HFFc6 (cell line): ENCODE results near the gene TREX2. TPM values are rescaled to one million over a fixed set of nuclear protein-coding genes. Genes with fewer than 3 reads are reported as not detected.

ENCODE experiments used
- DNase-seq: peaks from one replicate; pipeline ENCODE4 v3.0.0-alpha.2; 2018
- H3K27ac Mint-ChIP-seq: 2 replicates; pipeline ENCODE4 v1.8.0; 2020; ENCODE audit warnings: mild to moderate bottlenecking, mixed read lengths
- H3K27me3 Mint-ChIP-seq: 2 replicates; pipeline ENCODE4 v1.8.0; 2021; ENCODE audit warnings: mild to moderate bottlenecking, moderate library complexity, mixed read lengths; ENCODE audit not compliant: insufficient read depth
- H3K36me3 Mint-ChIP-seq: 2 replicates; pipeline ENCODE4 v1.8.0; 2021; ENCODE audit warnings: low read depth, mixed read lengths
- H3K4me1 Mint-ChIP-seq: 2 replicates; pipeline ENCODE4 v1.8.0; 2020; ENCODE audit warnings: low read depth, mixed read lengths
- H3K4me3 Mint-ChIP-seq: 2 replicates; pipeline ENCODE4 v1.8.0; 2020; ENCODE audit warnings: mild to moderate bottlenecking, moderate library complexity, mixed read lengths
- H3K9me3 Mint-ChIP-seq: 2 replicates; pipeline ENCODE4 v1.8.0; 2020; ENCODE audit warnings: mild to moderate bottlenecking, mixed read lengths
- total RNA-seq, 6 experiments: library from RNA; stranded (reverse); fragmentation: NEBNext Ultra II Directional; extraction: Animal tissue kit (Norgen Biotek cat#: 25700); gene quantifications; 2 replicates in 1 of 6; 3 replicates in 5 of 6; pipeline ENCODE4 v1.2.3, GENCODE V29; 2021
- TF ChIP-seq, protein P1 (sequence below): fragments of 200-600 bp; sonication (generic); IDR thresholded peaks from 2 replicates; pipeline ENCODE4 v1.5.0; 2021; ENCODE audit warnings: antibody characterized with exemption, mild to moderate bottlenecking

TREX2 gene
- total RNA-seq, 6 experiments from 2014 or later, result 0.33 to 0.99 (median 0.69) TPM

DNA sequence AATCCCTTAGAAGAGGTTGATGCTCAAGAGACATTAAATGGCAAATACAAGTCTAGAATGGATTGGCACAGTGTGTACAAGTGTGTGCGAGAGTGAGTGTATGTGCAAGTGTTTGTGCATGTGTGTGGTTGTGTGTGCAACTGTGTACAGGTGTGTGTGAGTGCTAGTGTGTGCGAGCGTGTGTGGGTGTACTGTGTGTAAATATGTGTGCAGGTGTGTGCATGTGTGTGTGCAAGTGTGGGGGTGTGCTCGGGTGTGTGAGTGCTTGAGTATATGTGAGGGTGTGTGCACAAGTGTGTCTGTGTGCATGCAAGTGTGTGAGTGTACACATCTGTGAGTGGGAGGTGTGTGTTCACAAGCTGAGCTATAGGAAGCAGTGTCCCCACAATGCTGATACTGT, 5.9 kb downstream of the TREX2 start:
- Mint-ChIP-seq H3K4me1 (no peaks in the 10 kb centered on the region), H3K4me3 (no peak overlapping the region), H3K9me3 (no peaks in the 10 kb centered on the region), H3K27me3 (peaks cover 5% of the 10 kb centered on the region), H3K36me3 (no peaks in the 10 kb centered on the region), H3K27ac (no peak overlapping the region)
- DNase-seq, result no peak
- TF ChIP-seq, protein P1, sequence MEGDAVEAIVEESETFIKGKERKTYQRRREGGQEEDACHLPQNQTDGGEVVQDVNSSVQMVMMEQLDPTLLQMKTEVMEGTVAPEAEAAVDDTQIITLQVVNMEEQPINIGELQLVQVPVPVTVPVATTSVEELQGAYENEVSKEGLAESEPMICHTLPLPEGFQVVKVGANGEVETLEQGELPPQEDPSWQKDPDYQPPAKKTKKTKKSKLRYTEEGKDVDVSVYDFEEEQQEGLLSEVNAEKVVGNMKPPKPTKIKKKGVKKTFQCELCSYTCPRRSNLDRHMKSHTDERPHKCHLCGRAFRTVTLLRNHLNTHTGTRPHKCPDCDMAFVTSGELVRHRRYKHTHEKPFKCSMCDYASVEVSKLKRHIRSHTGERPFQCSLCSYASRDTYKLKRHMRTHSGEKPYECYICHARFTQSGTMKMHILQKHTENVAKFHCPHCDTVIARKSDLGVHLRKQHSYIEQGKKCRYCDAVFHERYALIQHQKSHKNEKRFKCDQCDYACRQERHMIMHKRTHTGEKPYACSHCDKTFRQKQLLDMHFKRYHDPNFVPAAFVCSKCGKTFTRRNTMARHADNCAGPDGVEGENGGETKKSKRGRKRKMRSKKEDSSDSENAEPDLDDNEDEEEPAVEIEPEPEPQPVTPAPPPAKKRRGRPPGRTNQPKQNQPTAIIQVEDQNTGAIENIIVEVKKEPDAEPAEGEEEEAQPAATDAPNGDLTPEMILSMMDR, result no peak

DNA sequence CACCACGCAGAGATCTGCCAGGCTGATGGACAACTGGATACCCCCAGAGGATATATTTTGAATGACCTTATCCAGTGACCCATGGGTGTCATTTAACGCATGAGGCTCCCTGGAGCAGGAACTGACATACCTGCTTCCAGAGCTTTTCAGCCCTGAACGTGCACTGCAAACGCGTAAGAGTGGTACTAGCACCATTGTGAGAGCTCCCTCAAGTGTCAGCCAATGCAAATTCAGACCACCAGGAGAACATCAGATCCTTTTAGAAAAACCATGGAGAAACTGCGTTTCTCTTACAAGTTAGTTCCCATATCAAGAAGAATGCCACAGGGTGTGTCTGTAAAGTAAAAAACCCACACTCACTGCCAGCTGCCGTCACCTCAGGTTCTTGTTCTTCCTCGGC, 7.3 kb downstream of the TREX2 start:
- Mint-ChIP-seq H3K36me3 (no peaks in the 10 kb centered on the region), H3K4me1 (no peaks in the 10 kb centered on the region), H3K27ac (no peak overlapping the region), H3K4me3 (no peak overlapping the region), H3K9me3 (no peaks in the 10 kb centered on the region), H3K27me3 (peaks cover 8% of the 10 kb centered on the region)
- TF ChIP-seq, protein P1, result peak; percentile 46
- no peak for DNase-seq

DNA sequence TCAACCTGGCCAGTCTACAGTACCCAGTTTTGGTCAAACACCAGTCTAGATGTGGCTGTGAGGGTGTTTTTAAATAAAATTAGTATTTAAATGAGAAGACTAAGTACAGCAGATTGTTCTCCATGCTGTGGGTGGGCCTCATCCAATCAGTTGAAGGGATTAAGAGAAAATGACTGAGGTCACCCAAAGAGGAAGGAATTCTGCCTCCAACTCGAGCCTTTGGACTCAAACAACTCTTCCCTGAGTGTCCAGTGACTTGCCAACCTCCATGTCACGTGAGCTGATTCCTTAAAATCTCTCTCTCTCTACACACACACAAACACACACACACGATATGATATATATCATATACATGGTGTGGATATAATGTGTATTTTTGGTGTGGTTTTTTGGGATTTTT, 10.0 kb downstream of the TREX2 start:
- TF ChIP-seq, protein P1, result no peak
- Mint-ChIP-seq H3K9me3 (no peaks in the 10 kb centered on the region), H3K4me1 (no peaks in the 10 kb centered on the region), H3K36me3 (no peaks in the 10 kb centered on the region), H3K27me3 (peaks cover 11% of the 10 kb centered on the region), H3K4me3 (no peak overlapping the region), H3K27ac (no peak overlapping the region)
- DNase-seq, result no peak

DNA sequence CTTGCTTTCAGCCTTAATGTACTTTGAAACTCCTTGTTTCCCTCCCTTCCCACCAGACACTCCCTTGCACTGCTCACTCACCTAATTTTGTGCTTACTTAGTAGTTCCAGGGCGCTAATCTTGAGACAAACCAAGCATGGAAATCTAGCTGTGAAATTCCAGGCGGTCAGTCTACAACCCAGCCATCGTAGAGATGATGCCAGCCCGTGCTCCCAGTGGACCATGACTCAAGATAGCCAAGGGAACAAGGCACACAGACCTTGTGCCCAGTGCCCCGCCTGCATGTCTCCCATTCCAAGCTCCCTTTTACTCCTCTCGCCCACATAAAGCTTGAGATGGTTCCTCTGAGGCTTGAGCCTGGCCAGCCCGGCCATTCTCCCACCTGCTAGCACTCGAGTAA, 11.1 kb downstream of the TREX2 start:
- H3K27me3 Mint-ChIP-seq, result peaks cover 9% of the 10 kb centered on the region
- H3K9me3 Mint-ChIP-seq, result no peaks in the 10 kb centered on the region
- H3K4me3 Mint-ChIP-seq, result no peak overlapping the region
- TF ChIP-seq, protein P1, result no peak
- H3K27ac Mint-ChIP-seq, result no peak overlapping the region
- DNase-seq, result no peak
- H3K36me3 Mint-ChIP-seq, result no peaks in the 10 kb centered on the region
- H3K4me1 Mint-ChIP-seq, result no peaks in the 10 kb centered on the region

DNA sequence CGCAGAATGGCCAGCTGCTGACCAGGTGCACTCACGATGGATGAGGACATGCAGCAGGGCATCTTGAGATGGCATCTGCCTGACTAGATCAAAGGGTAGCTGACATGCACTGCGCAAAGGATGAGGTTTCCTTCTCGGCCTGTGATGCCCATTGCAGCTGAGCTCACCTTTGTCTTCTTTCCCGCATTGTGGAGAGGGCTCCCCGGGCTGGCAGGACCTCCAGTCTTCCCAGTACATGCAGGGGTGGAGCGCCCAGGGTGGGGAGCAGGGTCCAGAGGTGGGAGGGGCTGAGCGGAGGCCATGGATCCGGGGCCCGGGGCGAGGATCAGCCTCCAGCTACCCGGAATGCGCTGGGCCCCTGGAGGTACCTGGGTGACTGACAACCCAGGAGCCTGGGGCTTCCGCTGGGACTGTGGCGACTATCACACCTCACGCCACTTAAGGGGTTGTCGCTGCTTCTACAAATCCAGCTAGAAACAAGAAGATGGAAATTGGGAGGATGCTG, 12.0 kb downstream of the TREX2 start:
- Mint-ChIP-seq H3K4me1 (no peaks in the 10 kb centered on the region), H3K4me3 (no peak overlapping the region), H3K27ac (no peak overlapping the region), H3K9me3 (no peaks in the 10 kb centered on the region), H3K36me3 (no peaks in the 10 kb centered on the region), H3K27me3 (peaks cover 6% of the 10 kb centered on the region)
- TF ChIP-seq, protein P1, result no peak
- DNase-seq, result no peak

DNA sequence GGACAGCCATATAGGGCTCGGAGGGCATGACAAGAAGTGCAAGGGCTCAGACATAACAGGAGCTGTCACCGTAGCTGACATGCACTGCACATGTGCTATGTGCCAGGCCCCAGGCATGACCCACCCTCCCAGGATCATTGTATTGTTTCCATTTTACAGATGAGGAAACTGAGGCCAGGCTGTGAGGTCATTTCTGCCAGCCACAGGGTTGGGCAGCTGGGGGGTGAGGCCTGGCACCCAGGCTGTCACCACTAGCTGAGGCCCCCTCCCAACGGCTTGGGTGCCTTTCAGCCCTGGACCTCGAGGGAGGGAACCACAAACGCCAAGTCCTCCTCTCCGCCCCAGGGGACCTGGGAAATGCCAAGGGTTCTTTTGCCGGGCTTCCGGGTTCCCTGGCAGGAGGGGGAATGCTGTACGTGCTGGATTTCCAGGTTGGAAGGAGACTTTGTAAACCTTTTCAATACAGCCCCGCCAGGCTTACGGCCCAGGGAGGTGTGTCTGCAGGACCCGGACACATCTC, 12.6 kb downstream of the TREX2 start:
- Mint-ChIP-seq H3K36me3 (no peaks in the 10 kb centered on the region), H3K9me3 (no peaks in the 10 kb centered on the region), H3K4me1 (no peaks in the 10 kb centered on the region), H3K27me3 (peaks cover 8% of the 10 kb centered on the region), H3K4me3 (no peak overlapping the region), H3K27ac (no peak overlapping the region)
- DNase-seq, result no peak
- TF ChIP-seq, protein P1, result no peak
